Measurements from ENCODE around the gene ZNF160.
"Not testable (repeated sequence)": the region's sequence is repeated elsewhere in the genome, so short reads cannot be mapped to it uniquely, and the experiment has no call there.

The ZNF160 gene

DNA sequence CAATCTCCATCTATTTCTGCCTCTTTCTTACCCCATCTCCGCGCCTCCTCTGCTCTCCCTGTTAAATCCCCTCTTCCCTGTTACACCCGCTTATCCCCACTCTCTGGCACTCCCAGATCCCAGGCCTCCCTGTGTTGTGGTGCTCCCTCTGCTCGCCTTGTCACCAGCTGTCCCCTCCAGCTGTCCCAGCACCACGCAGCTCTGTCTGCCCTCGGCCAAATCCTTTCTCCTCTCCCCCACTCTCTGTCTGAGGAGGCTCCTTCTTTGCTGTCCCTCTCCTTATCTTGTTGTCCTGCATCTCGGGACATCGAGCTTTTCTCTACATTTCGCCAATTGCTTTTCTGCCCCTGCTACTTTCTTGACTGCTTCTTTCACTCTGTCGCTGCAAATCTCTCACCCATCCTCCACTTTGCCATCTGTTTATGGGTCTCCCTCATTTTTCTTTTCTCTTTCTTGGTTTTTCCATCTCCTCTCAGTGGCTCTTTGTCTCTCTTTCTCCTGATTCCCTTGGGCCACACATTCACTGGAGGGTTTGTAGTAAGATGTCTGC is 941 bp downstream of the ZNF160 start:
- Histone ChIP-seq H3K36me3 (ENCODE audit: insufficient read depth, insufficient read length, low read length) (peaks cover 24% of the 10 kb centered on the region), H3K9ac (ENCODE audit: insufficient read length, low read depth) (peak overlapping the region; percentile 95), H3K9me3 (ENCODE audit: insufficient read depth, low read length) (no peaks in the 10 kb centered on the region), H3K4me1 (ENCODE audit: insufficient read depth, insufficient read length) (no peaks in the 10 kb centered on the region), H3K27me3 (ENCODE audit: insufficient read depth, insufficient read length) (no peaks in the 10 kb centered on the region), H3K4me3 (ENCODE audit: insufficient read length, low read depth) (peak overlapping the region; percentile 95)
- TF ChIP-seq ZNF274 (IDR thresholded peaks at IDR 0.05; ENCODE audit: low read depth, low read length) (no peak), YY1 (IDR thresholded peaks at IDR 0.05; ENCODE audit: insufficient read depth, insufficient read length) (no peak), SUZ12 (IDR thresholded peaks at IDR 0.05; ENCODE audit: extremely low read depth, insufficient read depth, insufficient read length) (no peak)
- DNase-seq (ENCODE audit: low read depth, low spot score): no peak

DNA sequence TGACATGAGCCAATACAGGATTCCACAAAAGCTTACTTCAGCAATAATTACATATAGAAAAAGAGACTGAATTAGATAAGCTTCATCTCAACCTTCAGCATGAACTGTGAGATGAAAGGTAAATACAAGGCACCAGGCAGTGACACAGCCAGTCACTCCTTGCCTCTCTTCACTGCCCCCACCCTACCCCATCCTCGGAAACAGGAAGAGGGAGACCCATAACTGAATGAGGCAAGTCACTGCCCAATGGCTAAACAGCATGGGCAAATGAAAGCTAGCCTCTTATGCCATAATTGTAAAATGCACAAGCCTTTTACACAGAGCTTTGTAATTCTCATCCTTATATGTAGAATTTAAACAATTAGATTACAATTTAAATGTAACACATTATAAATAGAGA is 1.7 kb downstream of the ZNF160 start:
- Histone ChIP-seq H3K9me3 (ENCODE audit: insufficient read depth, low read length) (no peaks in the 10 kb centered on the region), H3K36me3 (ENCODE audit: insufficient read depth, insufficient read length, low read length) (peaks cover 24% of the 10 kb centered on the region), H3K9ac (ENCODE audit: insufficient read length, low read depth) (no peak overlapping the region), H3K4me3 (ENCODE audit: insufficient read length, low read depth) (no peak overlapping the region), H3K4me1 (ENCODE audit: insufficient read depth, insufficient read length) (no peaks in the 10 kb centered on the region), H3K27me3 (ENCODE audit: insufficient read depth, insufficient read length) (no peaks in the 10 kb centered on the region)
- TF ChIP-seq SUZ12 (IDR thresholded peaks at IDR 0.05; ENCODE audit: extremely low read depth, insufficient read depth, insufficient read length) (no peak), YY1 (IDR thresholded peaks at IDR 0.05; ENCODE audit: insufficient read depth, insufficient read length) (no peak), ZNF274 (IDR thresholded peaks at IDR 0.05; ENCODE audit: low read depth, low read length) (no peak)
- DNase-seq (ENCODE audit: low read depth, low spot score): no peak

DNA sequence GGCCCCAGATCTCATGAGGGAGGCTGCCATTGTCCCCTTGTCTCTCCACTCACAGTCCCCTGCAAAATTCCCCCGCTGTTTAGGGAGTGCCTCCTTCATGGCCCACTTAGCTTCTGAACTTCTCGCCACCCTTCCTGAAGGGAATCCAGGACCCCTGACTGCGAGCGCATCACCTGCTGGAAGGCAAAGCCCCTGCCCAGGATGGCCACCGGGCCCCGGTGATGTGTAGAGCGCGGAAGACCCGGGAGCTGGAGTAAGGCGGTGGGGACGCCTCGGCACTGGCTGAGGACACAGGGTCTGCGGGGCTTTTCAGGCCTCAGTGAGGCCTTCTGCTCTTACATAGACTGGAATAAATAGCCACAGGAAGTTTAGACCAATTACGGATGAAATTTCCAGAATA is 4.7 kb downstream of the ZNF160 start:
- peaks cover 29% of the 10 kb centered on the region for H3K36me3 ChIP-seq (ENCODE audit: insufficient read depth, insufficient read length, low read length)
- H3K27me3 ChIP-seq (ENCODE audit: insufficient read depth, insufficient read length); H3K4me1 ChIP-seq (ENCODE audit: insufficient read depth, insufficient read length); H3K4me3 ChIP-seq (ENCODE audit: insufficient read length, low read depth); DNase-seq (ENCODE audit: low read depth, low spot score); H3K9me3 ChIP-seq (ENCODE audit: insufficient read depth, low read length); H3K9ac ChIP-seq (ENCODE audit: insufficient read length, low read depth): not testable (repeated sequence)

DNA sequence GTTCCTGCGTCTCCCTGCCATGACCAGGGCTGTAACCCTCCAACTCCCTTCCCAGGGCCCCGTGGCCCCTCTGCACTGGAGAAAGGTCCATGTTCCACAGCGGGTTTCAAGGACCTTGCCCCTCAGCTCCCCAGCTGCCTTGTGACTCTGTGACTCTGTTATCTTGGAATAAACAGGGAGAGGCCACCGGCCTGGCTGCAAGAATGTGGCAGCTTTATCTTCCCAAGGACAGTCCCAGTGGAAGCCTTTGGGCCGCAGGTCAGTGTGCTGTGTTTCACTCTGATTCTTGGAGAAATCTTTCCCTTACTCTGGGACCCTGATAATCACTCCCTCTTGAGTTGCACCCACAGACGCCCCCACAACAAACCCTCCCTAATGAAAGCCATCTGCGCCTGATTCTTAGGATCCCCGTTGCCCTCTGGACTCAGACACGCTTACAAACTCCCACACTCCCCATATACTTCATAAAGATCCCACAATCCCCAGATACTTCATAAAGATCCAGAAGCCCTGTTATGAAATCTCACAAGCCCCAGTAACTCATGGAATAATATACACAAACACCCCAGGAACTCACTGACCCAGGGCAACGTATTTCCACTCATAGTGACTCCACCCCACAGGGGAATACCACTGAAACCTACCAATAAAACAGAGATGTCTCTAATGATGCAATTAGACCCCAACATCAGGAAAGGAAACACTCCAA is 6.1 kb downstream of the ZNF160 start:
- not testable (repeated sequence) for H3K4me3 ChIP-seq (ENCODE audit: insufficient read length, low read depth)
- H3K36me3 ChIP-seq (ENCODE audit: insufficient read depth, insufficient read length, low read length): peaks cover 29% of the 10 kb centered on the region

DNA sequence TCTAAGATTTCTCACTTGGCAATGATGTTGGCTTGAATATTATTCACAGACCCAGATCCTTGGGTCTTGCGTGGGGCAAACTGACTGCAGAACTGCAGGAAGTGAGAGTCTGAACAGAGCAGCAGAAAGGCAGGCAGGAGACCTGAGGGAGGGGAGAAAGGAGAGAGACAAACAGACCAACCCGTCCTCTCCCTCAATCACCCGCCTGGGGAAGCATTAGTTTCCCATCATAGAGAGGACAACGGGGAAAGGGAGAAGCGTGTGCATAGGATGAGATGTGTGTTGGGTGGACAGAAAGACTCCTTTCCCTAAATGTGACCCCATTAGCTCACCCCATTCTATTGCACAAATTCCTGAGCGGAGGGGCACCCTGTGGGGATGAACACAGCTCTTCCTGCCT is 6.6 kb downstream of the ZNF160 start:
- not testable (repeated sequence) for H3K9me3 ChIP-seq (ENCODE audit: insufficient read depth, low read length); H3K4me1 ChIP-seq (ENCODE audit: insufficient read depth, insufficient read length); H3K9ac ChIP-seq (ENCODE audit: insufficient read length, low read depth); DNase-seq (ENCODE audit: low read depth, low spot score); H3K27me3 ChIP-seq (ENCODE audit: insufficient read depth, insufficient read length); H3K4me3 ChIP-seq (ENCODE audit: insufficient read length, low read depth)
- H3K36me3 ChIP-seq (ENCODE audit: insufficient read depth, insufficient read length, low read length): peaks cover 29% of the 10 kb centered on the region

More for the DNA sequence above, 6.1 kb downstream of the ZNF160 start:
- H3K9me3 ChIP-seq (ENCODE audit: insufficient read depth, low read length); H3K9ac ChIP-seq (ENCODE audit: insufficient read length, low read depth); H3K4me1 ChIP-seq (ENCODE audit: insufficient read depth, insufficient read length); DNase-seq (ENCODE audit: low read depth, low spot score); H3K27me3 ChIP-seq (ENCODE audit: insufficient read depth, insufficient read length): not testable (repeated sequence)

DNA sequence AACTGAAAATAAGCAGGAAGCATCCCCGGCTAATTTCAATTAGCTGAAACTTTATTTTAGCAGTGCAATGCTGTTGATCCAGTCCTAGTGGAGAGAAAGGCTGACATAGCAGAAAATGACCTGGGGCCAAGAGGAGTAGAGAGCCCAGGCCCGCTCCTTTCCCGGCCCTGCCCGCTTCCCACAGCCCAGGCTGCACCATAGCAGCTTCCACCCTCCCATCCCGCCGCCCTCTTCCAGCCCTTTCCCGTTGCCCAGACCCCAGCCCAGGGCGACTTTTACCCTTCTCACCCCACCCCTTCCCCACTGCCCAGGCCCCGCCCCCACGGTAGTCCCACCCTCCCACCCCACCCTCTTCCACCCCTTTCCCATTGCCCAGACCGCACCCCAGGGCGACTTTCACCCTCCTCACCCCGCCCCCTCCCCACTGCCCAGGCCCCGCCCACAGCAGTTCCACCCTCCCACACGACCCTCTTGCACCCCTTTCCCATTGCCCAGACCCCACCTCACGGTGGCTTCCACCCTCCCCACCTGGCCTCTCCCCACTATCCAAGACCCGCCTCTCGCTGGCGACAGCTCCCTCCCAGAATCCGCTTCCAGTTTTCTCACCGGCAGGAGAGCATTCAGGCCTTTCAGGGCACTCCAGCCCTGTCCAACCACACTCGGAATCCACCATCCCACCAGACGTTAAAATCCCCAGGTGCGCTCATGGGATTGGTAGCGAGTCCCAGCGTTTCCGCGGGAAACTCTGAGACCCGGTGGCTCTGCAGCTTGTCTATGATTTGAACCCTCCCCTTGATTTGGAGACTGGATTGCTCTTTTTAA is 8.3 kb downstream of the ZNF160 start:
- no peak for DNase-seq (ENCODE audit: low read depth, low spot score)
- no peaks in the 10 kb centered on the region for H3K9me3 ChIP-seq (ENCODE audit: insufficient read depth, low read length)
- no peaks in the 10 kb centered on the region for H3K4me1 ChIP-seq (ENCODE audit: insufficient read depth, insufficient read length)
- H3K36me3 ChIP-seq (ENCODE audit: insufficient read depth, insufficient read length, low read length): peaks cover 37% of the 10 kb centered on the region
- H3K27me3 ChIP-seq (ENCODE audit: insufficient read depth, insufficient read length): no peaks in the 10 kb centered on the region
- H3K4me3 ChIP-seq (ENCODE audit: insufficient read length, low read depth): no peak overlapping the region
- no peak overlapping the region for H3K9ac ChIP-seq (ENCODE audit: insufficient read length, low read depth)
- no peak for TF ChIP-seq YY1 (IDR thresholded peaks at IDR 0.05; ENCODE audit: insufficient read depth, insufficient read length)
- TF ChIP-seq ZNF274 (IDR thresholded peaks at IDR 0.05; ENCODE audit: low read depth, low read length): no peak
- no peak for TF ChIP-seq SUZ12 (IDR thresholded peaks at IDR 0.05; ENCODE audit: extremely low read depth, insufficient read depth, insufficient read length)

DNA sequence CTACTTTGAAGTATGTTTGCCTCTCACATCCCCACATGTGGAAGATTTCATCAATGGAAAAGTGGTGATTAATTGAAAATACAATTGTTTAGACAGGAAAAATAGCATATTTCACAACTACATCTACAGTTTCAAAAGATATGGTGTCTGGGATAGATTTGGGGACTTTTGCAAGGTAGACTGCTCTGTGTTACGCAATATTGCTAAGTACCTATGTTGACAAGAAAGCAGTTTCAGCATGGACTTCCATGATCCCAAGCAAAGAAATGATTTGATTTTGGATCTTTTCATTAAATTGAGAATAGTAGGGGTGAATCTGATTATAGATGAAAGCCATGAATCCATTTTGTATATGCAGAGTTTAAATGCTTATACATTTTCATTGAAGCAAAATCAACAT is 10.5 kb downstream of the ZNF160 start:
- H3K4me3 ChIP-seq (ENCODE audit: insufficient read length, low read depth): no peak overlapping the region
- H3K27me3 ChIP-seq (ENCODE audit: insufficient read depth, insufficient read length): no peaks in the 10 kb centered on the region
- H3K4me1 ChIP-seq (ENCODE audit: insufficient read depth, insufficient read length): no peaks in the 10 kb centered on the region
- TF ChIP-seq YY1 (IDR thresholded peaks at IDR 0.05; ENCODE audit: insufficient read depth, insufficient read length) (no peak), ZNF274 (IDR thresholded peaks at IDR 0.05; ENCODE audit: low read depth, low read length) (no peak), SUZ12 (IDR thresholded peaks at IDR 0.05; ENCODE audit: extremely low read depth, insufficient read depth, insufficient read length) (no peak)
- no peak for DNase-seq (ENCODE audit: low read depth, low spot score)
- H3K36me3 ChIP-seq (ENCODE audit: insufficient read depth, insufficient read length, low read length): peaks cover 39% of the 10 kb centered on the region
- no peak overlapping the region for H3K9ac ChIP-seq (ENCODE audit: insufficient read length, low read depth)
- no peaks in the 10 kb centered on the region for H3K9me3 ChIP-seq (ENCODE audit: insufficient read depth, low read length)
